ENCODE measurements around the gene NR1H3.
"Not testable (repeated sequence)": the region's sequence is repeated elsewhere in the genome, so short reads cannot be mapped to it uniquely, and the experiment has no call there.

The NR1H3 gene

DNA sequence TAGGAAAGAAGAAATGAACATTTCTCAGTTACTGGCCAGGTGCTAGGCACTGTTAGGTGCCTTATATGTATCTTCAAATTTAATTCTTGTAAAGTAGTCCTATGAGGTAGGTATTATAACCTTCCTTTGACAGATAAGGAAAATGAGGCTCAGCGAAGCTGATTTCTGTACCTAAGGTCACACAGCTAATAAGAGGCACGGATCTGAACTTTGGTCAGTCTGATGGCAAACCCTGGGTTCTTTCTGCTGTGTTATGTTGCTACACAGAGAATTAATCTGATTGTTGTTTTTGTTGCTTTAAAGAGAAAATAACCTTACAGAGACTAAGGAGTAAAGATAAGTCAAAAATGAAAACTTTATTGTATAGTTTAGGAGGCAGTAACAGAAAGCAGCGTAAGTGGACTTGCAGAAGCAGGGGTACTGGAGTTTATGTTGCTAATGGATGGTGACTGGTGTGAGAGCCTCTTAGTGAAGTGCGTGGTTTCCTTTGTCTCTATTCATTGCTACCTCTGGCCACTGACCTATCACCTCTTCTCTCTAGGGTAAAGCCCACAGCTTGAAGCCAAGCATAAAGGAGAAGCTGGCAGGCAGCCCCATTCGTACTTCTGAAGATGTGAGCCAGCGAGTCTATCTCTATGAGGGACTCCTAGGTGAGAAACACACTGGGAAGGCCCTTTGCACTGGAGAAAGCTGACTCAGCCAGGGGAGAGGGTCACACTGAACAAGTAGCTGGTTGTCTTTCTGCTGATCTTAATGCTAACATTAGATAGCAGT, 50.4 kb downstream of the NR1H3 start:
- no peak for DNase-seq

DNA sequence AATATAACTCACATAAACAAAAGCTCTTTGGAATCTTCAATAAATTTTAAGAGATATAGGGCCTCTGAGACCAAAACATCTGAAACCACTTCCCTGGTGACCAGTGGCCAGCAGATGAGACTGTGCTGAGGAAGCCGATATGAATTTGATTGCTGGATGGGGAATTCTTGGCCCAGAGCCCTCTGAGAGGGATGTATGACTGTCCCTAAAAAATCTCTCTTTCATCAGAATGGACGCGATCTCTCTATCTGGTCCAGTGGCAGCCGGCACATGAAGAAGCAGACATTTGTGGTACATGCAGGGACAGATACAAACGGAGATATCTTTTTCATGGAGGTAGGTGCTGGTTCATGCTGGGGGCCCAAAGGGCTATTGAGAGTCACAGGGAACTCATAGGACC, 57.2 kb downstream of the NR1H3 start:
- DNase-seq, result no peak

DNA sequence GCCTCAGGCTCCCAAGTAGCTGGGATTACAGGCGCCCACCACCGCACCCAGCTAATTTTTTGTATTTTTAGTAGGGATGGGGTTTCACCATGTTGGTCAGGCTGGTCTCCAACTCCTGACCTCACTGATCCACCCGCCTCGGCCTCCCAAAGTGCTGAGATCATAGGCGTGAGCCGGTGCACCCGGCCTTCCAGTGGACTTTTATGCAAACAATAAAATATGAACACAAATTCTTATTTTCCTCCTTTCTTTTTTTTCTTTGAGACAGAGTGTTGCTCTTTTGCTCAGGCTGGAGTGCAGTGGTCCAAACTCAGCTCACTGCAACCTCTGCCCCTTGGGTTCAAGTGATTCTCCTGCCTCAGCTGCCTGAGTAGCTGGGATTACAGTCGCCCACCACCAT, 58.7 kb downstream of the NR1H3 start:
- DNase-seq, result not testable (repeated sequence)

DNA sequence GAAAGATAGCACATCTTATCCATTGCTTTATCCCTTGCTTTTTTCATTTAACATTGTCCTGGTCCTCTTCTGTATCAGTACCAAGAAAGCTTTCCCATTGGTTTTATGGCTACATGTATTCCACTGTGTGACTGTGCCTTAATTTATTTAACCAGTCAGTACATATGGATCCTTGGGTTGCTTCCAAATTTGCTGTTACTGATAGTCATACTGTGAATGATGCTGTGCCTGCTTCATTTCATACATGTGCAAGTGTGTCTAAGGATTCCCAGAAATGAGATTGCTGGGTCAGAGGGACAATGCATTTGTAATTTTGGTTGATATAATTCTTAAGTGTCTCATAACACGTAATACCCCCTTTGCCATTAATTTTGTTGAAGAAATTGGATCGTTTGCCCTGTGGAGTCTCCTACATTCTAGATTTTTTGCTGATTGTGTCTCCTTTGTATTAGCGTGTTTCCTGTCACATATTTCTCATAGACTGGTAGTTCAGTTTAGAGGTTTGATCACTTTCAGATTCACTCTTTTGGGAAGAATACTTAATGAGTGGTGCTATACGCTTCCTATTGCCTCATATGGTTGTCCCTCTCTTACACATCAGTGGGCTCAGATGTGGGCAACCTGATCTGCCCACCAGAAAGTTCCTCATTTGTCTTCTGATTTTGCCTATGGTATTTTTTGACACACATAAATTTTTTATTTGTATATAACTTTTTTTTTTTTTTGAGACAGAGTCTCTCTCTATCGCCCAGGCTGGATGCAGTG, 59.5 kb downstream of the NR1H3 start:
- no peak for DNase-seq

DNA sequence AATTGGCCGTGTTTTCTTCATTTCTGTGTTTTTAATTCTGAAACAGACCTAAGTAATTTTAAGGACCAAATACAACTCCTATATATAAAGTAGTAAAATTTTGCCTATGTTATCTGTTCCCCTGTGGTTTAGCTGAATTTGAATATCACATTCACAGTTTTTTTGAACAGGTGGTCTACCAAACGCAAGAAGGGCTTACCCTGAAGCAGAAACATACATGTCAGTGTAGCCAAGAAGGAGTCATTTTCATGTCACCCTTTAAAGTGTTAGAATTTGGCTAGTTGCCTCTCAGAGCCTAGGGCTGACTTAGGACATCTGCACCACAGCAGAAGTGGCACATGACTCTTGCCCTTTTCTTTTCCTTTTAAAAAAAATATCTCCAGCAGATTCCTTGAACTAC, 60.4 kb downstream of the NR1H3 start:
- no peak for DNase-seq
